Mesenteric fat pad (tissue), 1 donor: ENCODE measurements around the gene WDR72. TPM values are rescaled to one million over a fixed set of nuclear protein-coding genes. Genes with fewer than 3 reads are reported as not detected.
"Not testable (repeated sequence)": the region's sequence is repeated elsewhere in the genome, so short reads cannot be mapped to it uniquely, and the experiment has no call there.

ENCODE experiments used
- DNase-seq: peaks from one replicate; pipeline ENCODE4 v3.0.0-alpha.2; 2020; ENCODE audit warnings: low spot score
- long read RNA-seq: library from polyadenylated mRNA; unstranded; transcript quantifications from one replicate; pipeline ENCODE4 v2.0.0, GENCODE V29; 2020
- total RNA-seq: library from RNA; stranded (reverse); fragmentation: NEBNext Ultra II Directional; extraction: Animal tissue kit (Norgen Biotek cat#: 25700); gene quantifications from one replicate; pipeline ENCODE4 v1.2.1, GENCODE V29; 2021
- donor health status: DM: yes; HTN: yes; CAD: no.

WDR72 gene
- total RNA-seq = not detected
- long read RNA-seq = 0 reads

GRCh38 chr15:53759411-53759931 lies at the start of gene WDR72:
WDR72 (minus strand) TSS chr15:53759663; CDS start chr15:53733149, 26,514 bp downstream.
- no peak for DNase-seq

DNA sequence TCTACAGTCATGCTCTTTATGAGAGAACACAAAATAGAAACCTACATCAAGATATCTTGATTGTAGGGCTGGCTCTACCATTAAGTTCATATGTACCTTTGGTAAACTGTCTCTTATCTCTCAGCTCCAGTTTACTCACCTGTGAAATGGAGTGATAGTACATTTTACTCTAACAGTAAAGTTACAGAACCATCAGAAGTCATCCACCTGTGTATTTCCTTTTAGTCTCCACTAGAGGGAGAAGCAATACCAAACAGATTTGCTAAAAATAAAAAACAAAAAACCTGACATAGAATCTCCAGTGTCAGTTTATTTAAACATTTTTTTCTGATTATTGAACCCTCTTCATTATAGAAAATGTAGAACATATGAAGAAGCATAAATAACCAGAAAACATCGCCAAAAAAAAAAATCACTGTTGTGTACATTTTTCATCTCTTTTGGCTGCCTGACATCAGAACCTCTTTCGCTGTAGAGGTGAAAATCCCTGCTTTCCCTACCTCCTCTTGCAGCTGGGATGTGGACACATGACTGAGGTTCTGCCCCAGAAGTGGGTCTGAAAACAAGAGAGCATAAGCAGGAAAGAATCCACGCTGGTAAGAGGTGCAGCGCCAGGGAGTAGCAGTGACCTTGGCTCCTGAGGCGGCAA lies 48.7 kb upstream of the WDR72 start:
- no peak for DNase-seq

DNA sequence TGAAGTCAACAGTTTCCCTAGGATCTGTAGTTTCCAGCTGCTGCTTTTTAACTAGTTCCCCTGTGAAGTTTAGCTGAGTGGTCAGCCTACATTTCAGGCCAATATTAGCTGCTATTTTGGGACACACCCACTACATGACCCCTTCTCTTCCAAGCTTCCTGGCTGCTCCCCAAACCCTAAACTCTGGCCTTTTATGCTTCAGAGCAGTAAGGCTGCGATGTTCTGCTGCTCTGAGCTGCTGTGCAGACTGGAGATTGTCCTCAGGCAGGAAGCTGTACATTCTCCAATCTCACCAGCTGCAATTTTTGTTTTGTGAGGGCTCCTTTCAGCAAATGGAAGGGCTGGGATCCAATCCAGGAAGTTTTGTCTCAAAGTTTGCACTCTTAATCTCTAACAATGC lies 48.0 kb upstream of the WDR72 start:
- no peak for DNase-seq

- no peak for DNase-seq
These were observed 43.2 kb upstream of the WDR72 start for GRCh38 chr15:53802672-53803071.

DNA sequence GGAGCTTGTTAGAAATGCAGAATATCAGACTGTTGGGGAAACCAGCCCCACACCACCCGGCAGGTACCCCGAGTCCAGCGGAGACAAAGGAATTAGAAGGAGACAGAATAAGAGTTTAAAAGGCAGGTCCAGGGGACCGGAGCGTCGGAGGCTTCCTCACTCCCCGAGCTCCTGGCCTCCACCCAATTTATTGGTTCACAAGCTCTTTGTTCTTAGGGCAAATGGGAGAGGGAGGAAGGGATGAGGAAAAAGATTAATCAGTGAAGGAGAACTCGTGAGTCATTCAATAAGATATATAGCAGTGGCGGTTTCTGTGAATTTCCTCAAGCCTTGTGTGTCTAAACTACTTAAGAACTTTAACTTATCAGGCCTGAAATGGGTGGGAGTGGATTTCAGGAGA lies 32.1 kb upstream of the WDR72 start:
- DNase-seq = no peak

GRCh38 chr15:53789654-53790375 lies 30.4 kb upstream of the WDR72 start:
- no peak for DNase-seq

GRCh38 chr15:53786401-53786800 lies 26.9 kb upstream of the WDR72 start:
- DNase-seq = no peak

- DNase-seq = not testable (repeated sequence)
These were observed 25.8 kb upstream of the WDR72 start for GRCh38 chr15:53785241-53785640.

DNA sequence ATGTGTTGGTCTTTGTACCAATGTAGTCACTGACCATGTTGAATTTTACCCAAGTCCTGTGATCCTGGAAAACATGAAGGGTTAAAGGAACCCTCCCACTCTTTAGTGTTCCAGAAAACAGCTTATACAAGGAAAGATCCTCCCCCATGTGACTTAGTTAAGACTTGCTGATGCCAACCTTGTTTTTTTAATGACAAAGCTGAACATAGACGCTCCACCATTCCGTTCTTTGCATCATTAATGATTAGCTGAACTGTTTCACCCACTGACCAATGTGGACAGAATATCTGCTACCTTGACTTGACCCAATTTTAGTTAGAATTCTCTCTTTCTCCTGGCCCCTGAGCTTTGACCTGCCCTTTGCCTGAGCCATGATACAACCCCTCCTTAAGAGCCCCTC lies 3.5 kb upstream of the WDR72 start:
- DNase-seq = no peak

DNA sequence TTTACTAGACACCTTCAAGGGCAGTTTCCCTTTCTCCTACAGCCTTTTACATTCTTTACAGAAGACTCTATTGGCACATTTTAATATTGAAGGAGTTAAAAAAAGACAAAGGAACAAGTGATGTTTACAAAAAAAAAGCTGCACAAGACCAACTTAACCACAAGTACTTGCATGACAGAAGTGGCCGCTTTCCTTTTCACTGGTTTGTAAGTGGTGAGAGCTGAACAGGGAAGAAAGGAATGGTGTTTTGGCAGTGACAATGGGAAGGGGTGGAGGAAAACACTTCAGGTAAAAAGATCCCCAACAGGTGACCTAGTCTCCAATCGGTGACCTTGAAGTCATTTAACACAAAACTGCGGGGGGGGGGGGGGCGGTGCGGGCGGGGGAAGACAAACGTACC lies 1.1 kb downstream of the WDR72 start:
- DNase-seq = no peak

DNA sequence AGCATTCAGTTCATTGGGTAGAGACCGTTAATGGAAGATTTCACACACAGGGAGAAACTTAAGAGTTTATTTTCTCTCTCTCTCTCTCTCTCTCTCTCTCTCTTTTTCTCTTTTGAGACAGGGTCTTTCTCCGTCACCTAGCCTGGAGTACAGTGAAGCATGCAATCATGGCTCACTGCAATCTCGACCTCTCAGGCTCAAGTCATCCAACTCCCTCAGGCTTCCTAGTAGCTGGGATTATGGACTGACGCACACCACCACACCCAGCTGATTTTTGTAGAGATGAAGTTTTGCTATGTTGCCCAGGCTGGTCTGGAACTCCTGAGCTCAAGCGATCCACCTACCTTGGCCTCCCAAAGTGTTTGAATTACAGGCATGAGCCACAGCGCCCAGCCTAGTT lies 1.6 kb downstream of the WDR72 start:
- DNase-seq = no peak

GRCh38 chr15:53753813-53754212 lies 5.7 kb downstream of the WDR72 start:
- DNase-seq = no peak

GRCh38 chr15:53752406-53752805 lies 7.1 kb downstream of the WDR72 start:
- DNase-seq = no peak

- DNase-seq = no peak
These were observed 11.9 kb downstream of the WDR72 start for GRCh38 chr15:53747501-53748068.

DNA sequence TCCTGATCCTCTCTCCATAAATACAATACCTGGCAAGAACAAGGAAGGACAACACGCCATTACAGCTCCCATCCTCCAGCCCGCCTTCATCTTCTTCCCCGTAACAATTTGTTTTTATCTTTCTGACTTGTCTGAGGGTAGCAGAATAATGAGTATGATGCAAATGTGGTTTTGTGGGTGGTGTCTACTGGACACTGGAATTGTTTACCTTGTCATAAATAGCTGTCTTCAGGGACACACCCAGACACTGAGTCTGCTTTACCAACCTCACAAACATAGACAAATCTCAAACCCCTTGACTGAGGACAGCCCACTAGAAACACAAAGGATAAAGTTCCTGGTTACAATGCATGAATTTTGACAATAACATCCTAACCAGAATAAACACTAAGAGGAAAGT lies 13.4 kb downstream of the WDR72 start:
- DNase-seq = no peak

GRCh38 chr15:53739651-53740050 lies 19.8 kb downstream of the WDR72 start:
- DNase-seq = no peak

DNA sequence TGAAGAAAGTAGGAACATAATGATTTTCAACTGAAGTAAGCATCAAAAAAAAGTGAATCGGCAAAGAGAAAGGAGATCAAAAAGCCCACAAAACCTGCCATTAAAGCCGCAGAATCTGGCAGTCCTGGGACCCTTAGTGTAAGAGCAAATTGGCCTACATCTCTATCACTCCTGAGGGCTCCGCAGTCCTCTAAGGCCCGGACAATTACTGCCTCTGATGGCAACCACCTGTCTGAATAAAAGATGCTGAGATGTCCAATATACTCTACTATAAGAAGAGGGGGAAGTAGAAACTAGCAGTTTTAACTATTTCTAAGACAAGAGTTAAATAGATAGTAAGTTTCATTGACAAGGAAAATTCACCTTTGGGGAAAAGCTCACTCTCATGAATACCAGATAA lies 20.3 kb downstream of the WDR72 start:
- no peak for DNase-seq

GRCh38 chr15:53721334-53722087 lies 38.0 kb downstream of the WDR72 start:
- DNase-seq = no peak

DNA sequence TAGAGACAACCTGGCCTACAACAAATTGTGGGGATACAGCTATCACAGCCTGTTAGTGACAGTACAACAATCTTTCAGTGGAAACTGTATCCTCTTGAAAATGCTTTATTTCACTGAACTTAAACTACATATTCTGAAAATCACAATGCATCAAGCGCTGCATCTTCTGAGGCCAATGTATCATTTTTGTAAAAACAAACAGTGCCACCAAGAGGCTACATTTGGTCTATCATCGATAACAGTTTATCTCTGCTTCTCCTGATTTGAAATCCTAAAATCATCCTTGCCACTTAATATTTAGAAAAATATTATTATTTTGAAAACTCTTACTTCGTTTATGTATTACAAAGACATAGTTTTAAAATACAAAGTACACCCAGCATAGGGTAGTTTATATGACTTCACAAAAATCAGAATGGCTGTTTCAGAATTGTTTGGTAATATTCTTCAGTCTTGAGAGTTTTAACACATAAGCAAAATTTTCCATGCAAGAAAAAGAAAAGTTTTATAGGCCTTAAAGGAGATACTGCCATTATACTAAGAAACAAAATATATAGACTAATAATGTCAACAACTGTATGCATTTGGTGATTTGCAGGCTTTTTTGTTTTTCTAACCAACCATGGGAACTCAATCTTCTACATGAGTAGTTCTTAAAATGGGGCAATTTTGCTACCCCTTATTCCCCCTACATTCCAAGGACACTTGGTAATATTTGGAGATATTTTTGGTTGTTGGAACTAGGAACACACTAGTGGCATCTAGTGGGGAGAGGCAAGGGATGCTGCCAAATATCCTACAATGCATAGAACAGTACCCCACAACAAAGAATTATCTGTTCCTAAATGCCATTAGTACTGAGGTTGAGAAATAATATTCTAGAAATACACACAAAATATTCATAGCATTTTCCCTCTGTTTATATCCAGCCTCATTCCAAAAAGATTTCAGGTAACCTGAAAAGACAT lies 42.3 kb downstream of the WDR72 start:
- DNase-seq = no peak

DNA sequence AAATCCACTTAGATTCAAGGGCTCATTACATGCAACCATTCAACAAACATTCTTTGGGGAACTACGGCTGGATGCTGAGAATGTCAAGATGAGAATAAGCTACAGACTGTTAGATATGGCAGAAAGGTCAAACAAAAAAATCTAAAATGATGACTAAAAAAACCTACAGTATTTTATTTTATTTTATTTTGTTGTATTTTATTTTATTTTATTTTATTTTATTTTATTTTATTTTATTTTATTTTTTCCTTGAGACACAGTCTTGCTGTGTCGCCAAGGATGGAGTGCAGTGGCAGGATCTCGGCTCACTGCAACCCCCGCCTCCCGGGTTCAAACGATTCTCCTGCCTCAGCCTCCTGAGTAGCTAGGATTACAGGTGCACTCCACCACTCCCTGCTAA lies 46.2 kb downstream of the WDR72 start:
- DNase-seq = no peak

GRCh38 chr15:53710906-53711305 lies 48.6 kb downstream of the WDR72 start:
- DNase-seq = no peak
